ENCODE results near the gene STUB1.
"Not testable (repeated sequence)": the region's sequence is repeated elsewhere in the genome, so short reads cannot be mapped to it uniquely, and the experiment has no call there.

Gene STUB1

DNA sequence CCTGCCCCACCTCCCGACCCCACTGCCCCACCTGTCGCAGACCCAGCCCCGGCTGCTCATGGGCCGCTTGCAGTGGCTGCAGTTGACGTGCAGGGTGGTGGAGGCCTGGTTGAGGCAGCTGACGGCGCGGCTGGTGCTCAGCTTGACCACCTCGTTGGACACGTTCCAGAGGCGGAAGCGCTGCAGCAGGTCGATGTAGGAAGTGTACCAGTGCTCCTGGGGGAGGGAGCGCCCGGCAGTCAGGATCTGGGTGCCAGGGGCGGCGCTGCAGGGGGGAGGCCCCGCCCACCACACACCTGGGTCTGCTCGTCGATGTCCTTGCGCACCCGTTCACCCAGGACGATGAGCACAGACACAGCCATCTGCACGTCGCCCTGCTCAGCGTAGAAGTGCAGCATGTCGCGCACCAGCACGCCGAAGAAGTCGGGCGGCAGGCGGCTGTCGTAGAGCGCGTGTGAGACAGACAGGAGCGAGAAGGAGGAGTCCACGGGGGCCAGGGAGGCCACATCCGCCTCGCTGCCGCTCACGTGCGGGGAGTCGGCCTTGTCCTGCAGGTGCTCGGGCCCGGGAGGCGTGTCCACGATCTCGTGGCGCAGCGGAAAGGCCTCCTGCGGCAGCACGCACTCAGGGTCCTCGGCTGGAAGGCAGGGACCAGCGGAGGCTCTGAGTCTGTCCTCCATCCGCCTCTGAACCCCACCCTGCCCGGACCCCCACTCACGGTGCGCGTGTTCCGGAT, 4.9 kb downstream of the STUB1 start:
- Mint-ChIP-seq H3K36me3 (peaks cover 4% of the 10 kb centered on the region), H3K4me3 (no peak overlapping the region), H3K27me3 (no peaks in the 10 kb centered on the region), H3K4me1 (peaks cover 13% of the 10 kb centered on the region), H3K9me3 (no peaks in the 10 kb centered on the region), H3K27ac (no peak overlapping the region)
- DNase-seq (ENCODE audit: low spot score in 2 of 2) (no peak), ATAC-seq (ENCODE audit: low read depth) (no peak)

- H3K36me3 Mint-ChIP-seq: peaks cover 4% of the 10 kb centered on the region
- no peak for DNase-seq (ENCODE audit: low spot score in 2 of 2)
- H3K27me3 Mint-ChIP-seq: no peaks in the 10 kb centered on the region
- no peak for ATAC-seq (ENCODE audit: low read depth)
- H3K9me3 Mint-ChIP-seq: no peaks in the 10 kb centered on the region
- no peak overlapping the region for H3K27ac Mint-ChIP-seq
- H3K4me3 Mint-ChIP-seq: peak overlapping the region; percentile 58
- peaks cover 17% of the 10 kb centered on the region for H3K4me1 Mint-ChIP-seq
Observed at GRCh38 chr16:685967-686366, 5.8 kb downstream of the STUB1 start.

DNA sequence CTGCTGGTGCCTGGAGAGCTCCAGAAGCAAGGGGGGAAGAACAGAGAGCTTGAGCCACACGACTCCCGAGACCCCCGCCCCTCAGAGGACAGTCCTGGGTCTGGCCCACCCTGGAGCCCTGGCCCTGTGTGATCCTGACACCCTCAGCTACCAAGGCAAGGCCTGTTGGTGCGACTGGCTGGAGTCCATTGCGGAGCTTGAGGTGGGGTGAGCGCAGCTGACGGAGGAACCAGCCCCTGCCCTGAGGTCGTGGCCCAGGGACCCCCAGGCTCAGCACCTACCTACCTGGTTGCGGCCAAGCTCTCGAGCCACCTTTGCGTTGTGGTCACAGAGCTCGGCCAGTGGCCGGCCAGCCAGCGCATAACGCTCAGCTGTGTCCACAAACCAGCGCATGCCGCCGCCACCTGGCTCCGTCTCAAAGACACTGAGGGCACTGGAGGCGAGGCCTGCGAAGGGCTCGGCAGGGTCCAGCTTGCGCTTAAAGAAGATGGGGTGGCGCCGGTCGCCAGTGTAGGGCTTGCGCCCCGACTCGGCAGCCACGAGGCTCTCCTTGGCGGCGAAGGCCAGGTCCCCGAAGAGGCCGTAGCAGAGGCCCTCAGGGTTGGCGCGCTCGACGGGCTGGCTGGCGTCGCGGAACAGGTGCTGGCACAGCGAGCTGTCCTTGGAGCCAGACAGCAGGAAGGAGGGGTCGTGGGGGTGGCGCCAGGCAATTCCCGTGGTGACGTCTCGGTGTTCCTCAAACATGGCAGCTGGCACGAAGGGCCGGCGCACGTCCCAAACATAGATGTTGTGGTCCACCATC, 6.5 kb downstream of the STUB1 start:
- ATAC-seq (ENCODE audit: low read depth): no peak
- no peak overlapping the region for H3K4me3 Mint-ChIP-seq
- no peaks in the 10 kb centered on the region for H3K9me3 Mint-ChIP-seq
- no peak overlapping the region for H3K27ac Mint-ChIP-seq
- H3K4me1 Mint-ChIP-seq: peaks cover 18% of the 10 kb centered on the region
- H3K36me3 Mint-ChIP-seq: peaks cover 4% of the 10 kb centered on the region
- H3K27me3 Mint-ChIP-seq: no peaks in the 10 kb centered on the region
- DNase-seq (ENCODE audit: low spot score in 2 of 2): no peak

- H3K9me3 Mint-ChIP-seq: no peaks in the 10 kb centered on the region
- DNase-seq (ENCODE audit: low spot score in 2 of 2): no peak
- H3K36me3 Mint-ChIP-seq: peaks cover 2% of the 10 kb centered on the region
- H3K4me3 Mint-ChIP-seq: no peak overlapping the region
- no peak overlapping the region for H3K27ac Mint-ChIP-seq
- no peaks in the 10 kb centered on the region for H3K27me3 Mint-ChIP-seq
- no peak for ATAC-seq (ENCODE audit: low read depth)
- H3K4me1 Mint-ChIP-seq: peaks cover 17% of the 10 kb centered on the region
Observed at GRCh38 chr16:687499-687898, 7.3 kb downstream of the STUB1 start.

- Mint-ChIP-seq H3K27me3 (peaks cover 2% of the 10 kb centered on the region), H3K9me3 (no peaks in the 10 kb centered on the region), H3K36me3 (no peaks in the 10 kb centered on the region), H3K4me3 (peak overlapping the region; percentile 86), H3K4me1 (peaks cover 20% of the 10 kb centered on the region), H3K27ac (peak overlapping the region; percentile 74)
- ATAC-seq (ENCODE audit: low read depth) (no peak), DNase-seq (ENCODE audit: low spot score in 2 of 2) (no peak)
Observed at GRCh38 chr16:689175-689897, 9.1 kb downstream of the STUB1 start.

- not testable (repeated sequence) for ATAC-seq (ENCODE audit: low read depth); H3K36me3 Mint-ChIP-seq; H3K27ac Mint-ChIP-seq; H3K9me3 Mint-ChIP-seq; DNase-seq (ENCODE audit: low spot score in 2 of 2); H3K27me3 Mint-ChIP-seq
- Mint-ChIP-seq H3K4me3 (peak overlapping the region; percentile 68), H3K4me1 (peaks cover 29% of the 10 kb centered on the region)
Observed at GRCh38 chr16:691242-691641, 11.0 kb downstream of the STUB1 start.

GRCh38 chr16:692356-693108, 12.3 kb downstream of the STUB1 start:
- Mint-ChIP-seq H3K36me3 (no peaks in the 10 kb centered on the region), H3K9me3 (no peaks in the 10 kb centered on the region), H3K27ac (no peak overlapping the region), H3K27me3 (peaks cover 6% of the 10 kb centered on the region), H3K4me3 (peak overlapping the region; percentile 18), H3K4me1 (peaks cover 29% of the 10 kb centered on the region)
- DNase-seq (ENCODE audit: low spot score in 2 of 2): no peak
- no peak for ATAC-seq (ENCODE audit: low read depth)

DNA sequence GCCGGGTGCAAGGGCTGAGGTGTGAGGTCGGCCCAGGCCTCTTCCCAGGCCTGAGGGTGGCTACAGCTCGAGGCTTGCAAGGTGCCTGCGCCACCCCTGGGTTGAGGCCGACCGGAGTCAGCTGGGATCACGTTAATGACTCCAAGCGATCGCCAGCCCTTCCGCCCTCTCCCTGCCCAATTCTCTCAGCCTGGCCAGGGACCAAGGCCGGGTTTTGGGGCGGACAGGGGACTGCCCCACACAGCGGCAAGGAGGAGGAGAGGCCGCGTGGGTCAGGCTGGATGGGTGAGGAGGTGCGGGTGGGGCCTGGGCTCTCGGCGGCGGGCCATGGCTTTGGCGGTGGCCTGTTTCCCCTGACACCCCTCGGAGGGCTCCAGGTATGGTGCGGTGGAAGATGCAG, 13.2 kb downstream of the STUB1 start:
- peak overlapping the region; percentile 80 for H3K4me3 Mint-ChIP-seq
- no peaks in the 10 kb centered on the region for H3K36me3 Mint-ChIP-seq
- peaks cover 6% of the 10 kb centered on the region for H3K27me3 Mint-ChIP-seq
- no peaks in the 10 kb centered on the region for H3K9me3 Mint-ChIP-seq
- no peak overlapping the region for H3K27ac Mint-ChIP-seq
- peaks cover 29% of the 10 kb centered on the region for H3K4me1 Mint-ChIP-seq
- no peak for ATAC-seq (ENCODE audit: low read depth)
- no peak for DNase-seq (ENCODE audit: low spot score in 2 of 2)

DNA sequence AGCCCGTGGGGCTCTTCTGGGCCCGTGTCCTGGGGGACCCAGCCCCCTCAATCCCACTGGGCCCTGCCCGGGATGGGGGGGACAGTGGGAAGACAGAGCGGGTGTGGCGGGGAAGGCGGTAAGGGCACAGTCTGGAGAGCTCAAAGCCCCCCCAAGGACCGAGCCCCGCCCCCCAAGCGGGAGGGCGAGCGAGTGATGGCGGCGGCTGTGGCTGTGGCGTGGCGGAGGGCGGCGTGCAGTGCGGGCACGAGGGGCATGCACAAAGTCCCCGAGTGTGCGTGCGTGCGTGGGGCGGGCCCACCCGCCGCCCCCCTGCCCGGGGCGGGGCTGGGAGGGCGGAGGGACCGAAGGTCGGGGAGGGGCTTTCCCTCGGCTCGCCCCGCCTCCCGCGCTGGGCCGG, 13.6 kb downstream of the STUB1 start:
- Mint-ChIP-seq H3K36me3 (no peaks in the 10 kb centered on the region), H3K4me1 (peaks cover 28% of the 10 kb centered on the region), H3K27ac (no peak overlapping the region), H3K4me3 (peak overlapping the region; percentile 80), H3K27me3 (peaks cover 6% of the 10 kb centered on the region), H3K9me3 (no peaks in the 10 kb centered on the region)
- peak; percentile 47 for ATAC-seq (ENCODE audit: low read depth)
- DNase-seq (ENCODE audit: low spot score in 2 of 2): no peak

- Mint-ChIP-seq H3K36me3 (no peaks in the 10 kb centered on the region), H3K27ac (no peak overlapping the region)
- no peak for DNase-seq (ENCODE audit: low spot score in 2 of 2)
Observed at GRCh38 chr16:694187-694862, 14.1 kb downstream of the STUB1 start.

GRCh38 chr16:694863-695354, 14.7 kb downstream of the STUB1 start:
- Mint-ChIP-seq H3K27ac (no peak overlapping the region), H3K36me3 (no peaks in the 10 kb centered on the region), H3K27me3 (peaks cover 6% of the 10 kb centered on the region), H3K4me1 (peaks cover 21% of the 10 kb centered on the region), H3K4me3 (peak overlapping the region; percentile 47), H3K9me3 (no peaks in the 10 kb centered on the region)
- DNase-seq (ENCODE audit: low spot score in 2 of 2): no peak
- ATAC-seq (ENCODE audit: low read depth): no peak

More at GRCh38 chr16:694187-694862, 14.1 kb downstream of the STUB1 start:
- peaks cover 25% of the 10 kb centered on the region for H3K4me1 Mint-ChIP-seq
- no peaks in the 10 kb centered on the region for H3K9me3 Mint-ChIP-seq
- no peak for ATAC-seq (ENCODE audit: low read depth)
- H3K4me3 Mint-ChIP-seq: peak overlapping the region; percentile 74
- peaks cover 6% of the 10 kb centered on the region for H3K27me3 Mint-ChIP-seq

DNA sequence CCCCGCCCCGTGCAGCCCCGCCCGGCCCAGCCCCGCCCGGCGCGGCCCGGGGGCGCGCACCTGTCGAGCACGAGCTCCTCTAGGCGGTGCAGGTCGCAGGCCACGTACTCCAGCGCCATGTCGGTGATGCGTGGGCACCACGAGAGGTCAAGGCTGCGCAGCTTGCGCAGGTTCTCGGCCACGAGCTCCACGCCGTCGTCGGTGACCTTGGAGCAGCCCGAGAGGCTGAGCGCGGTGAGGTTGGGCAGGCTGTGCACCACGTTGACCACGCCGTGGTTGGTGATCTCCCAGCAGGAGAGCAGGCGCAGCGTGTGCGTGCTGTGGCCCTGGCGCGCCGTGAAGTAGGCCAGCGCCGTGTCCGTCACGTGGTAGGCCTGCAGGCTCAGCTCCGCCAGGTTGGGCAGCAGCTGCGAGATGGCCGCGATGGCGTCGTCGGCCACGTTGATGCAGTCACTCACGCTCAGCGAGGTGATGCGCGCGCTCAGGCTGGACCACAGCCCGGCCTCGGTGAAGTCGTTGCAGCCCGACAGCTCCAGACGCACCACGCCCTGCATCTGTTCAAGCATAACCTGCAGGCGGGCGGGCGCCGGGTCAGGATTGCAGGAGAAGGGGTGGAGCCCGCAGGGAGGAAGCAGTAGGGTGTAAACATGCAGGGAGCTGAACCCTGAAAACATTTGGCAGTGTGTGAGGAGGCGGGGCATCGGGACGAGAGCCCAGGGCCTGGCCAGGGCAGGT, 15.3 kb downstream of the STUB1 start:
- Mint-ChIP-seq H3K9me3 (no peaks in the 10 kb centered on the region), H3K36me3 (no peaks in the 10 kb centered on the region), H3K27ac (no peak overlapping the region), H3K4me3 (peak overlapping the region; percentile 78), H3K4me1 (peaks cover 18% of the 10 kb centered on the region), H3K27me3 (peaks cover 6% of the 10 kb centered on the region)
- DNase-seq (ENCODE audit: low spot score in 2 of 2) (no peak), ATAC-seq (ENCODE audit: low read depth) (peak; percentile 72)

All from memory B cell (primary cell).